Stimulated activated CD4-positive, alpha-beta T cell treated with anti-CD3 and anti-CD28 coated beads, Interleukin-2, amount 100 ng/mL, for 24 hours (primary cell): ENCODE measurements around the gene RRP15.

ENCODE experiments used
- DNase-seq, 2 donors: peaks; one replicate each; pipeline ENCODE4 v3.0.0-alpha.2; 2020

RRP15 gene

DNA sequence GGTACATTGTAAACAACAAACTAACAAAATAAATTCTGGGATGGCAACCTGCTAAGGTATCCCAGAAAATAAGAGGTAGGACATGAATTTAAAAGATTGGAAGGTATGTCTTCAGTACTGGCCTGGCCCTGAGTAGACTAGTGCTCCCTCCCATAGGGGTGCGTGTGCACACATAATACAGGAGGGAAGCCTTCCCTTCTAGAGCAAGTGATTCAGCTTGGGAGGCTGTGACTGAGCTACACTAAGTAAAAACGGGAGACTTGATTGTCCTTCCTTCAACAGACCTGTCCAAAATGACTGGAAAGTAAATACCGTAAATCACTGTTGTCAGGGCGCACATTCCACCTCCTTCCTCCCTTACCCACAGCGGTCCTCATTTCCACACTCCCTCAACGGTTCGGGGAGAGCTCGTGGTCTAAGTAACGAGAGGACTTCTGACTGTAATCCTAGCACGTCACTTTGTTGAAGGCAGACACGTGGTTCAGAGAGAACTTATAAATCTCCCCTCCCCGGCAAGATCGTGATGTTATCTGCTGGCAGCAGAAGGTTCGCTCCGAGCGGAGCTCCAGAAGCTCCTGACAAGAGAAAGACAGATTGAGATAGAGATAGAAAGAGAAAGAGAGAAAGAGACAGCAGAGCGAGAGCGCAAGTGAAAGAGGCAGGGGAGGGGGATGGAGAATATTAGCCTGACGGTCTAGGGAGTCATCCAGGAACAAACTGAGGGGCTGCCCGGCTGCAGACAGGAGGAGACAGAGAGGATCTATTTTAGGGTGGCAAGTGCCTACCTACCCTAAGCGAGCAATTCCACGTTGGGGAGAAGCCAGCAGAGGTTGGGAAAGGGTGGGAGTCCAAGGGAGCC lies 60.0 kb downstream of the RRP15 start, which contains the start of gene TGFB2:
TSS of gene TGFB2 (plus strand) at position 523 of the 859 bp plus-strand sequence. CDS start 1,366 bp downstream, outside the sequence.
- peak; percentile 14 to 29 for DNase-seq

GRCh38 chr1:218345673-218346390 lies 60.7 kb downstream of the RRP15 start:
- DNase-seq = peak; percentile 27 to 38

DNA sequence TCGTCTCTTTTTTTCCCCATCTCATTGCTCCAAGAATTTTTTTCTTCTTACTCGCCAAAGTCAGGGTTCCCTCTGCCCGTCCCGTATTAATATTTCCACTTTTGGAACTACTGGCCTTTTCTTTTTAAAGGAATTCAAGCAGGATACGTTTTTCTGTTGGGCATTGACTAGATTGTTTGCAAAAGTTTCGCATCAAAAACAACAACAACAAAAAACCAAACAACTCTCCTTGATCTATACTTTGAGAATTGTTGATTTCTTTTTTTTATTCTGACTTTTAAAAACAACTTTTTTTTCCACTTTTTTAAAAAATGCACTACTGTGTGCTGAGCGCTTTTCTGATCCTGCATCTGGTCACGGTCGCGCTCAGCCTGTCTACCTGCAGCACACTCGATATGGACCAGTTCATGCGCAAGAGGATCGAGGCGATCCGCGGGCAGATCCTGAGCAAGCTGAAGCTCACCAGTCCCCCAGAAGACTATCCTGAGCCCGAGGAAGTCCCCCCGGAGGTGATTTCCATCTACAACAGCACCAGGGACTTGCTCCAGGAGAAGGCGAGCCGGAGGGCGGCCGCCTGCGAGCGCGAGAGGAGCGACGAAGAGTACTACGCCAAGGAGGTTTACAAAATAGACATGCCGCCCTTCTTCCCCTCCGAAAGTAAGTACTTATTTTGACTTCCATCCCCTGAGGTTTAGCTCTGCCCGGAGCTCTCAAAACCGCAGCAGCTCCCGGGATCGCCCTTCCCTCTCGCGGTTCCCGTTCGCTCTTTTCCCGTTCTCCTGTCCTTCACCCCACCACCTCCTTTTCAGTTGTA lies 61.5 kb downstream of the RRP15 start:
- peak in 1 of 2 donors; percentile 5 for DNase-seq

GRCh38 chr1:218347336-218347722 lies 62.2 kb downstream of the RRP15 start:
- DNase-seq = no peak

DNA sequence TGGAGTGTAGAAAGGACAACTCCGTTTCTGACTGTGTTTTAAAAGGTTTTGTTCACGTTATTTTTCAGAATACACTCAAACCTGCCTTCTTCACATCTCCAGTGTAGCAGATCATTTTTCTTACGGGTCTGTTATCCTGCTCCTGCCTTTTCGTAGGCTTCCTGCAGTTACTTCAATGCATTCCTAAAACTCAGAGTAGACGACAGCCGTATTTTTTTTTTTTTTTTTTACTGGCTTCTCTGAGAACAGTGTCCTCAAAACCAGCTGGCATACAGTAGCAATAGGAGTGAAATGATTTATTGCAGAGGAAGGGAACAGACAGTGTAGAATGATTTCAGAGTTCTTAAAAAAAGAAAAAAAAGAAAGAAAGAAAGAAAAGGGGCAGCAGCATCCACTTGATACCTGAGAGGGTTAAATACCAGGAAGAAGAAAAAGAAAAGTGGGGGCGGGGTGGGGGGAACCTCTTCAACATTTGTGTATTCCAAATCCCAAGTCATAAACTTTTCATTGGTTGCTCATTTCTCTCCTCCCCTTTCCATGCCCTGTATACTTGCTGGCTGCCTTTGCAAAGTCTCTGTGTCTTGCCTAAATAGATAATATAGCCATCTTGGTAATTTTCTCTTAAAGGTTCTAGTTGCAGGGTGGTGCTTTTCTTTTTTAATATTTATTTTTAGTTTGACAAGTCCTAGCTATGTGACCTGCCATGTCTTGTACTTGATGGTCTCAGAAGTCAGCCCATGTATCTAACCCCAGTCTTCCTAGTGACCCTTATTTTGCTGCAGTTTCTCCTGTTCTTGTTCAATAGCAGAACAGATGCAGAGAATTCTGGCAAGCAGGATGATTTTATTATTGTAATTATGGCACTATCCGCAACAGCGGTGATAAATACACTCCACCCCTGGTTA lies 62.9 kb downstream of the RRP15 start:
- DNase-seq = no peak

GRCh38 chr1:218348628-218349071 lies 63.6 kb downstream of the RRP15 start:
- DNase-seq = no peak

GRCh38 chr1:218349348-218350034 lies 64.4 kb downstream of the RRP15 start:
- no peak for DNase-seq

DNA sequence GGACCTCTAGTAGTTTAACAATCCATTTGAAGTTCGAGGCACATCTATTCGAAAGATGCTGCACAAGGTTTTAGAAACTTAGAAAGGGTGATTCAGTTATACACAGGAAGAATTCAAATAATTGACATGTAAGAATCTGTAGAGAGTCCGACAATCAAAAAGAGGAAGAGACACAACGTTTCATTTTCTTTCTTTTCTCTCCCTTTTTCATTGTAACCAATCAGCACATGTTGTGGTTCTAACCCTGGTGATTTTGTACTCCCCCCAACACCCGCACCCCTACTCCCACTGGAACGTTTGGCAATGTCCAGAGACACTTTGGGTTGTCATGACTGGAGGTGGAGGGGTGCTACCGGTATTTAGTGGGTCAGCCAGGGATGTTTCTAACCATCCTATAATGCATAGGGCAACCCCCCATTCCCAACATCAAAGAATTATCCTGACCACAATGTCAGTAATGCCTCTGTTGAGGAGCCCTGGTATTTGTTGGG lies 65.0 kb downstream of the RRP15 start:
- DNase-seq = no peak

DNA sequence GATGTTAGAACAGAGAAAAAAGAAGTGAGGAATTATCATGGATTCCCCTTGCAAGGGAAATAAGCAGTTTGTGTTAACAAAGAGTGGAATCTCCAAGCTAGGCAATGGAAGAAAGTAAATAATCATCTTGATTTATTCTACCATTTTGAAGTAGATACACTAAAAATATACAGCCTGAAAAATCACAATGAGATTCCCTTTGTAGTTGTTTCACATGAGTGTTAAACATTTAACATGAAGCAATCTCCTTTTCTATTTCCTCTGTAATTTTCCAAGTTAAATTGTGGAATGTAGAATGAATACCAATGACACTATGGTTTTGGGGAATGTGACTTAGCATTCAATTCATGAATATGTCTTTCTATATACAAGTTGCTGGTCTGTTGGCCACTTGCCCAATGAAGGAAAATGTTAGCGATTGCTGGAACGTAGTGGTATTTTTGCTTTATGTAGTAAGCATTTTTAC lies 65.7 kb downstream of the RRP15 start:
- no peak for DNase-seq

DNA sequence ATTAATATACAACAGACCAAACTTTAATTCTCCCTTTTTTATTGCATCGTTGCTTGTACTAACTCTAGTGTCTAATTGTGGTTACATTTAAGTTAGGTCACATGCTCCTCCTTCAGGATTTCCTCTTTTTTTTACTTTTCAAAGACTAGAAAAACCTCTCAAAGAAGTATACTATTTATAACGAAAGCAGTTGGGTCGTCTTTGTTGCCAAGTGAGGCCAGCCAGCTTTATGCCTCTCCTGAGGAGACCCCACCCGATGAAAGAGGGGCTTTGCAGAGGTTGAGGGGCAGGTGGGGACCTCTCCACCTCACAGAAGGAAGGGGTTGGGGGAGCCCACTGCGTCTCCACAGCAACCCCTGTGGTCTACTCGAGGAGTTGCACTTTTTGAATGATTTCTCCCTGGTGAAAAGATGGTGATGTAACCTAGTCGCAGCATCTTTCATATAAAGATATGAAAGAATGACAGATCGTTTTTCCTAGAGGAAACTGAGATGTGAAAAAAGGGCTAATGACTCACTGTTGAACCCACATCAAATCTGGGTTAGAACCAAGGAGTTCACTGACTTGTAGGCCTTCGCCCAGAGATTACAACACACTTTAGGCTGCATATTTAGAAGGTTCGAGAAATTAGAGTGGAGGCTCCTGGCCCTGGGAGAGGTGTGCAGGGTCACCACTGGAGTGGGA lies 66.4 kb downstream of the RRP15 start:
- peak; percentile 20 to 30 for DNase-seq

- no peak for DNase-seq
These were observed 67.0 kb downstream of the RRP15 start for GRCh38 chr1:218352075-218352438.

- DNase-seq = no peak
These were observed 68.6 kb downstream of the RRP15 start for GRCh38 chr1:218353656-218354055.

DNA sequence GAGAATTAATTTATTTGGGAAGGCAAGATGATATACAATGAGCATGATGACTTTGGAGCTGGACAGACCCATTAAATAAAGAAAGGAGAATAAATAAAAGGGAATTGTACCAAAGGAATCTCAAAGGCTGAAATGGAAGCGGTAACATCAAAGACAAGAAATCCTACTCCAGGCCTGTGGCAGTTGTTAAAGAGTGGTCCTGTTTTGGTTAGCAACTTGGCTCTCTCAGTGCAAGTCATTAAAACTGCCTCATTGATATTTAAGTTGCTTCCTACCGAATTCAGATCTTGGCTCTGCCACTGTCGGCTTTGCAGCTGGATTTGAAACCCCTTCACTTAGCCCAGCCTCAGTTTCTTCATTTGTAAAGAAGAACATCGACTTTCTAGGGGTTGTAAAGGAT lies 70.2 kb downstream of the RRP15 start:
- DNase-seq = no peak

- no peak for DNase-seq
These were observed 72.3 kb downstream of the RRP15 start for GRCh38 chr1:218357211-218357892.

GRCh38 chr1:218357893-218358232 lies 72.8 kb downstream of the RRP15 start:
- no peak for DNase-seq

DNA sequence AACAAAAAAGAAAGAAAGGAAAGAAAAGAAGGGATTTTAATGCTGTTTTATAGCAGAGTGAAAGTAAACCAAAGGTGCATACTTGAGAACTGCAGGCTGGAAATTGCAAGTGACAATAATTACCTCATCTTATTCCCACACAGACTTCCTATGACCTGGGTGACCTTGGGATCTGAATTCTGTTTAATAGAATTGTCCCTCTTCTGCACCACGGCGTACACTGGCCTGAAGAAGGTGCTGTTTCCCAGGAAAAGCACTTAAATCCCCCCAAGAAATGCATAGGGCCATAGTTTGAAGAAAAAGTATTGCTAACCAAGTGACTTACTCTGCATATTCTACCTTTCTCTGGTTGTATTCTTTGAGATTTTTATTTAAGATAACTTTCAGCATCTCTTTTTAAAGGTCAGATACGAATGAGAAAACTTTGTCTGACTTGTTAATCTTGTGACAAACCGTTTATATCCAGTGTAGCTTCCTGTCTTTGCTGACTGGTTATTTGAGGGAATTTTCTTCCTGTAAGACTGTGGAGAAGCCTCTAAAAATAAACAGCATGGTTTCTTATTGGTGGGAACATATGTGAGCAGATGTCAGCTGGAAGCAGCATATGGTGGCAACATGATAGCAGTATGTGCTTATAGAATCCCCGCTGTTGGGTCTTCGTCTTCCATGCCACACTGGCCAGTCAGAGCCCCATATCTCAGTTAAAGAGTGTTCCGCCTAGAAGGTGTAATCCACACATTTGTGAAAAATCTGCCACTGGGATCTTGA lies 76.4 kb downstream of the RRP15 start:
- DNase-seq = no peak

DNA sequence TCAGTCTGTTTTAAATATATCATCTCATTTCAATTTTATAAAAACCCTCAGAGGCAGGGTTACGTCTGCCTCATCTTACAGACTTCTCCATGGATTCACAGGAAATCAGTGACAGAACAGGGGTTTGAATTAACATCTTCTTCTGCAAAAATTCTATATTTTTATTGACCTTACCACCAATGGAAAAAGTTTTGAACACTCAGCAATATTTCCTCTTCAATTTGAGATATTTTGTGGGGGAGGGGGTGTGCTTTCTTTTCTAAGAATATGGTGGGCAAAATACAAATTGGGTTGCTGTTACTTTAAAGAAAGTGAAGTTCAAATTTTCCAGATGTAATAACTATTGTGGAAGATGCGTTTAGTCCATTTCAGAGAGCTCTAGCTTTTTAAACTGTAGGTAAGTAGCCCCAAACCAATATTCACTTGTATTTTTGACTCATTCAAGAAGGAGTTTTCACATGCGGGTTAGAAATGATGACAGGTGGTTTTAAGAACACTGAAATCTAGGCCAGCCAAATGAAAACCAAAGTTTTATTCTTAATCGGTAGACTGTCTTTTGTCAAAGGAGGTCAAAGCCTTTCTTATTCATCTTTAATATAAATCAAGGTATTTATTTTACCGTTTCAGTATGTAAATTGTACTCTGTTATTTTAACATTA lies 77.5 kb downstream of the RRP15 start:
- DNase-seq = no peak

- DNase-seq = no peak
These were observed 78.0 kb downstream of the RRP15 start for GRCh38 chr1:218363141-218363540.
